ENCODE measurements around the gene EEA1. TPM values are rescaled to one million over a fixed set of nuclear protein-coding genes. Genes with fewer than 3 reads are reported as not detected.
A peak's percentile ranks its signal among the peaks of the same experiment; 100 is the strongest.

Gene EEA1
- total and polyA plus RNA-seq, 2 of the 8 experiments (the other 6 are each of a cell fraction or from before 2014, with no cell fraction given) = 1.0 to 18.8 TPM

GRCh38 chr12:92953747-92954146 lies 24.7 kb upstream of the EEA1 start:
- FAIRE-seq (no peak), DNase-seq (ENCODE audit: low read depth in 1 of 2, low spot score in 2 of 2) (no peak)
- no peak overlapping the region for H4K5ac ChIP-seq (ENCODE audit: insufficient read length, low read depth, low read length)
- H3K23ac ChIP-seq (ENCODE audit: insufficient read length) = no peak overlapping the region
- H3K27me3 ChIP-seq (replicated peaks in 1 of 4; ENCODE audit: control insufficient read depth in 3 of 4, extremely low read depth in 1 of 4, insufficient read depth in 3 of 4, low read length in 3 of 4) = no peaks in the 10 kb centered on the region
- no peak overlapping the region for H3K4me3 ChIP-seq (ENCODE audit: extremely low read depth in 1 of 4, insufficient read depth in 2 of 4, low read depth in 3 of 4, low read length in 4 of 4)
- no peaks in the 10 kb centered on the region for H3K23me2 ChIP-seq (ENCODE audit: low read depth, low read length)
- no peak overlapping the region for H2BK120ac ChIP-seq (replicated peaks; ENCODE audit: low read depth, low read length)
- POLR2A ChIA-PET (ENCODE audit: partially characterized antibody) = no interaction called here
- H2BK12ac ChIP-seq (ENCODE audit: low read depth, low read length) = no peak overlapping the region
- H4K8ac ChIP-seq (ENCODE audit: extremely low read depth, insufficient read depth, low read length) = no peak overlapping the region
- no peaks in the 10 kb centered on the region for H3K36me3 ChIP-seq (ENCODE audit: control insufficient read depth in 2 of 4, insufficient read depth in 4 of 4, low read length in 3 of 4)
- no peak overlapping the region for H3K18ac ChIP-seq (ENCODE audit: extremely low read depth, low read length)
- H3K9me3 ChIP-seq (ENCODE audit: insufficient read depth in 2 of 2, low read depth in 1 of 2, low read length in 1 of 2) = 0 out of 4 replicates have a peak, but pooled peaks cover 0 to 3% of the 10 kb centered on the region in 2 experiments
- no peak overlapping the region for H2AK5ac ChIP-seq (ENCODE audit: low read depth, low read length)
- H3K79me2 ChIP-seq (ENCODE audit: control insufficient read depth in 1 of 2, insufficient read depth in 2 of 2, low read length in 2 of 2) = no peaks in the 10 kb centered on the region
- no peak overlapping the region for H2BK5ac ChIP-seq (ENCODE audit: low read depth, low read length)
- no peak overlapping the region for H3K56ac ChIP-seq (replicated peaks; ENCODE audit: insufficient read length, low read depth, low read length)
- CTCF ChIA-PET (ENCODE audit: partially characterized antibody) = interaction anchor here (0.9 to 1.1 kb wide), 2 partner anchors 55 to 132 kb away, joined by 3 read pairs; no protein-coding TSS in a partner anchor
- H2BK15ac ChIP-seq (ENCODE audit: low read length) = no peak overlapping the region
- no peak overlapping the region for H2AFZ ChIP-seq (ENCODE audit: low read length)
- H3K14ac ChIP-seq (ENCODE audit: insufficient read length) = no peak overlapping the region
- H3K4me2 ChIP-seq (ENCODE audit: insufficient read depth in 1 of 2, low read depth in 2 of 2, low read length in 2 of 2) = no peak overlapping the region
- no peak overlapping the region for H4K91ac ChIP-seq (replicated peaks; ENCODE audit: insufficient read length, low read length)
- 68% methylated on average over 5 of the region's 5 CpGs; no CpG with 5 or more reads in 1 of the 2 experiments for WGBS, 2 experiments (ENCODE audit: extremely low coverage in 1 of 2, insufficient coverage in 1 of 2, insufficient read length in 1 of 2, insufficient replicate concordance in 2 of 2, low coverage in 1 of 2, low lambda C conversion rate in 2 of 2, missing lambda C conversion rate in 1 of 2)
- H2BK20ac ChIP-seq (ENCODE audit: low read length) = no peak overlapping the region
- H3K27ac ChIP-seq (ENCODE audit: low read depth, low read length) = no peak overlapping the region
- H3K79me1 ChIP-seq (ENCODE audit: low read depth, low read length) = no peaks in the 10 kb centered on the region
- H3K4me1 ChIP-seq (replicated peaks in 1 of 4; ENCODE audit: control insufficient read depth in 3 of 4, insufficient read depth in 4 of 4, low read length in 3 of 4) = no peaks in the 10 kb centered on the region
- H3K9ac ChIP-seq (replicated peaks in 1 of 4; ENCODE audit: extremely low read depth in 1 of 4, low read depth in 3 of 4, low read length in 3 of 4) = no peak overlapping the region
- H3K4ac ChIP-seq (replicated peaks; ENCODE audit: insufficient read length, low read depth, low read length) = no peak overlapping the region
- H4K20me1 ChIP-seq (replicated peaks in 1 of 2; ENCODE audit: control insufficient read depth in 1 of 2, insufficient read depth in 2 of 2, low read length in 2 of 2) = no peaks in the 10 kb centered on the region
- no peak for TF ChIP-seq CHD1 (IDR thresholded peaks at IDR 0.05; ENCODE audit: low read depth, low read length)
- TF ChIP-seq GABPA (IDR thresholded peaks at IDR 0.05; ENCODE audit: borderline replicate concordance, insufficient read depth, low read length) = no peak
- TF ChIP-seq ASH2L (IDR thresholded peaks at IDR 0.05; ENCODE audit: low read length) = no peak
- peak in 1 of 2 experiments; percentile 28; a peak in 1 of 4 replicates for TF ChIP-seq RAD21 (IDR thresholded peaks at IDR 0.05 in 1 of 2, conservative IDR thresholded peaks at IDR 0.05 in 1 of 2; ENCODE audit: low read depth in 2 of 2, low read length in 2 of 2)
- no peak for TF ChIP-seq KDM5A (IDR thresholded peaks at IDR 0.05; ENCODE audit: low read length)
- TF ChIP-seq, protein P1, sequence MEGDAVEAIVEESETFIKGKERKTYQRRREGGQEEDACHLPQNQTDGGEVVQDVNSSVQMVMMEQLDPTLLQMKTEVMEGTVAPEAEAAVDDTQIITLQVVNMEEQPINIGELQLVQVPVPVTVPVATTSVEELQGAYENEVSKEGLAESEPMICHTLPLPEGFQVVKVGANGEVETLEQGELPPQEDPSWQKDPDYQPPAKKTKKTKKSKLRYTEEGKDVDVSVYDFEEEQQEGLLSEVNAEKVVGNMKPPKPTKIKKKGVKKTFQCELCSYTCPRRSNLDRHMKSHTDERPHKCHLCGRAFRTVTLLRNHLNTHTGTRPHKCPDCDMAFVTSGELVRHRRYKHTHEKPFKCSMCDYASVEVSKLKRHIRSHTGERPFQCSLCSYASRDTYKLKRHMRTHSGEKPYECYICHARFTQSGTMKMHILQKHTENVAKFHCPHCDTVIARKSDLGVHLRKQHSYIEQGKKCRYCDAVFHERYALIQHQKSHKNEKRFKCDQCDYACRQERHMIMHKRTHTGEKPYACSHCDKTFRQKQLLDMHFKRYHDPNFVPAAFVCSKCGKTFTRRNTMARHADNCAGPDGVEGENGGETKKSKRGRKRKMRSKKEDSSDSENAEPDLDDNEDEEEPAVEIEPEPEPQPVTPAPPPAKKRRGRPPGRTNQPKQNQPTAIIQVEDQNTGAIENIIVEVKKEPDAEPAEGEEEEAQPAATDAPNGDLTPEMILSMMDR (IDR thresholded peaks at IDR 0.05; ENCODE audit: control extremely low read depth in 1 of 3, insufficient read depth in 1 of 3, low read depth in 1 of 3, low read length in 3 of 3) = peak in 2 of 3 experiments; percentile 5 to 27; a peak in 1 of 4 replicates
- no peak for TF ChIP-seq EP300 (IDR thresholded peaks at IDR 0.05; ENCODE audit: borderline replicate concordance in 1 of 2, low read depth in 2 of 2, low read length in 2 of 2)
- TF ChIP-seq POLR2AphosphoS5 (IDR thresholded peaks at IDR 0.05; ENCODE audit: low read depth, low read length) = no peak
- TF ChIP-seq TAF1 (IDR thresholded peaks at IDR 0.05; ENCODE audit: low read depth, low read length) = no peak
- no peak for TF ChIP-seq HDAC6 (IDR thresholded peaks at IDR 0.05; ENCODE audit: low read depth, low read length)
- no peak for TF ChIP-seq SP1 (IDR thresholded peaks at IDR 0.05; ENCODE audit: low read depth, low read length)

Measured in H1 (cell line).